ENCODE data around the gene C1GALT1. TPM values are rescaled to one million over a fixed set of nuclear protein-coding genes. Genes with fewer than 3 reads are reported as not detected.

Gene C1GALT1
- total RNA-seq, 1 experiment from 2014 or later = 54.2 TPM

- CTCF ChIA-PET = no interaction called here
- no TSS peak for BruUV-seq (replicated peaks)
- H3K4me3 ChIP-seq = no peak overlapping the region
Observed at GRCh38 chr7:7228472-7228871, 46.1 kb downstream of the C1GALT1 start.

DNA sequence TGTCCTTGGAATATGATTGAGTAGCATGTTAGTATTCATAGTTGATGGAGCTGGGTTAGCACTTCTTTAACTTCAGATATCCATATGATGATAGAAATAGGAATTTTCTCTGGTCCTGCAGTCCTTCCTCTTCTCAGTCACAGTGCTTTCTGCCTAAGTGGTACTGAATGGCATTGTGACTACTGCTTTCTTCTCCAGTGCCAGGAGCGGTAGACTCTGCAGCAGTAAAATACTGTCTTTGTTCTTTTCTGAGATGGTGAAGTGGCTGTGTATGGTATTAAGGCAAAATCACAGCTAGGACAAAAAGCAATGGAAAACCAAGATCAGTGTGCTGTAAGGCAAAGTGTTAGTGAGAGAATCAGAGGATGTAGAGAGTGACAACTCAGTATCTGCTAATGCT is 46.6 kb downstream of the C1GALT1 start:
- H3K9me2 ChIP-seq (ENCODE audit: insufficient read depth) = no peaks in the 10 kb centered on the region
- no peaks in the 10 kb centered on the region for H3K27me3 ChIP-seq (ENCODE audit: insufficient read depth, low read depth)
- H3K79me2 ChIP-seq (ENCODE audit: low read depth) = peaks cover 13% of the 10 kb centered on the region
- peaks cover 20% of the 10 kb centered on the region; the same call in 1 of the 2 replicates for H3K9me3 ChIP-seq (ENCODE audit: insufficient read depth, low read depth)
- H3K4me3 ChIP-seq = no peak overlapping the region
- intact Hi-C loops (cut with micrococcal nuclease; ENCODE audit: unreplicated experiment) = no loop called here
- no peak for DNase-seq
- H3K4me1 ChIP-seq (replicated peaks; ENCODE audit: insufficient read depth) = no peaks in the 10 kb centered on the region
- CTCF ChIA-PET = no interaction called here
- H3K36me3 ChIP-seq (ENCODE audit: low read depth) = peaks cover 19% of the 10 kb centered on the region
- TF ChIP-seq EZH2 (IDR thresholded peaks at IDR 0.05; ENCODE audit: low read depth) = no peak
- no peak for TF ChIP-seq CTCF (conservative IDR thresholded peaks at IDR 0.05)
- H3K27ac ChIP-seq = no peak overlapping the region
- no peaks in the 10 kb centered on the region; the same call in 1 of the 2 replicates for H4K20me1 ChIP-seq (ENCODE audit: insufficient read depth)
- H3K4me2 ChIP-seq = no peak overlapping the region
- POLR2A ChIA-PET (ENCODE audit: unreplicated experiment) = interaction anchor here (0.6 kb wide), 1 partner anchor 12 kb away, joined by 4 read pairs; no protein-coding TSS in a partner anchor
- BruUV-seq (replicated peaks) = no TSS peak
- no peaks in the 10 kb centered on the region for H3F3A ChIP-seq (ENCODE audit: insufficient read depth, low read depth)
- no peak overlapping the region for H2AFZ ChIP-seq

More at GRCh38 chr7:7228472-7228871, 46.1 kb downstream of the C1GALT1 start:
- POLR2A ChIA-PET (ENCODE audit: unreplicated experiment) = interaction anchor here (0.6 kb wide), 1 partner anchor 13 kb away, joined by 4 read pairs; no protein-coding TSS in a partner anchor
- no peaks in the 10 kb centered on the region for H3K4me1 ChIP-seq (replicated peaks; ENCODE audit: insufficient read depth)
- no peak overlapping the region for H3K4me2 ChIP-seq
- H3K79me2 ChIP-seq (ENCODE audit: low read depth) = peaks cover 13% of the 10 kb centered on the region
- no peak overlapping the region for H3K27ac ChIP-seq
- no peaks in the 10 kb centered on the region for H3K9me2 ChIP-seq (ENCODE audit: insufficient read depth)
- intact Hi-C loops (cut with micrococcal nuclease; ENCODE audit: unreplicated experiment) = no loop called here
- DNase-seq = no peak
- H3K27me3 ChIP-seq (ENCODE audit: insufficient read depth, low read depth) = no peaks in the 10 kb centered on the region
- peaks cover 19% of the 10 kb centered on the region for H3K36me3 ChIP-seq (ENCODE audit: low read depth)
- H4K20me1 ChIP-seq (ENCODE audit: insufficient read depth) = no peaks in the 10 kb centered on the region; the same call in 1 of the 2 replicates
- H3K9me3 ChIP-seq (ENCODE audit: insufficient read depth, low read depth) = peaks cover 20% of the 10 kb centered on the region; the same call in 1 of the 2 replicates
- TF ChIP-seq EZH2 (IDR thresholded peaks at IDR 0.05; ENCODE audit: low read depth) = no peak
- no peak for TF ChIP-seq CTCF (conservative IDR thresholded peaks at IDR 0.05)
- no peaks in the 10 kb centered on the region for H3F3A ChIP-seq (ENCODE audit: insufficient read depth, low read depth)
- H2AFZ ChIP-seq = no peak overlapping the region

DNA sequence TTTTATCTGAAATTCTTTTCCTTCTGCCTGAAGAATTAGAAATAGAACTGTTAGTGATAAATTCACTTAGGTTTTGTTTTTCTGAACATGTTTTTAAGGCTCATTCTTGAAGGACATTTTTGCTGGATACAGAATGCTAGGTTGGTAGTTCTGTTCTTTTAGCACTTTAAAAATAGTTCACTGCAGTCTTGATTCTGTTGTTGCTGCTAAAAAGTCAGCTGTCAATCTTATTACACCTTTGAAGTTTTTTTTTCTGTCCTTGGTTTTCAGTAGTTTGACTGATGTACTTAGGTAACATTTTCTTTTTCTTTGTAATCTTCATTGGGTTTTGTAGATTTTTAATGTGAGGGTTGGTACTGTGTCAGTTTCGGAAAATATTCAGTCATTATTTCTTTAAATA is 48.7 kb downstream of the C1GALT1 start:
- TF ChIP-seq CTCF (conservative IDR thresholded peaks at IDR 0.05) = no peak
- no peak for TF ChIP-seq EZH2 (IDR thresholded peaks at IDR 0.05; ENCODE audit: low read depth)
- H3K9me2 ChIP-seq (ENCODE audit: insufficient read depth) = no peaks in the 10 kb centered on the region
- intact Hi-C loops (cut with micrococcal nuclease; ENCODE audit: unreplicated experiment) = no loop called here
- 0 out of 2 replicates have a peak, but pooled peaks cover 5% of the 10 kb centered on the region for H3K4me1 ChIP-seq (replicated peaks; ENCODE audit: insufficient read depth)
- no peak overlapping the region for H3K4me2 ChIP-seq
- peaks cover 20% of the 10 kb centered on the region; the same call in 1 of the 2 replicates for H3K9me3 ChIP-seq (ENCODE audit: insufficient read depth, low read depth)
- peaks cover 4% of the 10 kb centered on the region; the same call in 1 of the 2 replicates for H3K79me2 ChIP-seq (ENCODE audit: low read depth)
- no peaks in the 10 kb centered on the region for H3K27me3 ChIP-seq (ENCODE audit: insufficient read depth, low read depth)
- no peak overlapping the region for H3K27ac ChIP-seq
- no peak overlapping the region for H2AFZ ChIP-seq
- no peaks in the 10 kb centered on the region for H4K20me1 ChIP-seq (ENCODE audit: insufficient read depth)
- POLR2A ChIA-PET (ENCODE audit: unreplicated experiment) = no interaction called here
- DNase-seq = no peak
- H3K4me3 ChIP-seq = no peak overlapping the region
- H3F3A ChIP-seq (ENCODE audit: insufficient read depth, low read depth) = no peaks in the 10 kb centered on the region
- no TSS peak for BruUV-seq (replicated peaks)
- CTCF ChIA-PET = no interaction called here
- H3K36me3 ChIP-seq (ENCODE audit: low read depth) = peaks cover 23% of the 10 kb centered on the region
